A549 (cell line): ENCODE measurements around the gene TREM1.

Experiments used
- BHLHE40 ChIP-seq: IDR thresholded peaks from 2 replicates; pipeline ENCODE4 v1.6.1; 2012; ENCODE audit warnings: low read depth, low read length, inconsistent platforms
- CBX2 ChIP-seq: fragments of 200-600 bp; sonication (generic); IDR thresholded peaks from 2 replicates; pipeline ENCODE4 v1.6.1; 2016; ENCODE audit warnings: low read depth, mild to moderate bottlenecking, borderline replicate concordance
- CTCF ChIP-seq: fragments of >200 bp; sonication (Bioruptor Twin); formaldehyde crosslinking; IDR thresholded peaks from 3 replicates; pipeline ENCODE4 v1.5.1; 2016
- EP300 ChIP-seq, 2 experiments: fragments of >200 bp; sonication (Bioruptor Twin); formaldehyde crosslinking; IDR thresholded peaks; 2 replicates in 1 of 2; 3 replicates in 1 of 2; pipeline ENCODE4 v1.6.1; 2016 to 2017
- HDAC2 ChIP-seq: fragments of 200-600 bp; sonication (generic); IDR thresholded peaks from 2 replicates; pipeline ENCODE4 v1.6.1; 2016
- JUN ChIP-seq, 2 experiments: fragments of >200 bp; sonication (Bioruptor Twin); formaldehyde crosslinking; IDR thresholded peaks; 2 replicates in 1 of 2; 3 replicates in 1 of 2; pipeline ENCODE4 v1.6.1; 2016 to 2017
- KDM1A ChIP-seq: fragments of 200-600 bp; sonication (generic); IDR thresholded peaks from 2 replicates; pipeline ENCODE4 v1.6.1; 2016; ENCODE audit warnings: low read depth, mild to moderate bottlenecking
- MAZ ChIP-seq: fragments of 150-350 bp; IDR thresholded peaks from 2 replicates; pipeline ENCODE4 v1.6.1; 2014; ENCODE audit warnings: antibody characterized with exemption, low read depth, low read length, borderline replicate concordance
- MYC ChIP-seq: IDR thresholded peaks from 2 replicates; pipeline ENCODE4 v1.6.1; 2012; ENCODE audit warnings: mild to moderate bottlenecking, inconsistent platforms, low read length, improper control_type of control experiment, borderline replicate concordance
- POLR2A ChIP-seq: IDR thresholded peaks from 2 replicates; pipeline ENCODE4 v1.6.1; 2012; ENCODE audit warnings: mild to moderate bottlenecking, low read length
- RFX5 ChIP-seq: fragments of 450-650 bp; IDR thresholded peaks from 2 replicates; pipeline ENCODE4 v1.7.1; 2014; ENCODE audit warnings: antibody characterized with exemption, mild to moderate bottlenecking, moderate library complexity
- TFCP2L1 ChIP-seq: fragments of 250-450 bp; sonication (Bioruptor Pico); IDR thresholded peaks from 2 replicates; pipeline ENCODE4 v1.5.0; 2021; ENCODE audit warnings: mild to moderate bottlenecking
- TF ChIP-seq, protein P1 (sequence below): IDR thresholded peaks from 2 replicates; pipeline ENCODE4 v1.6.1; 2012

DNA sequence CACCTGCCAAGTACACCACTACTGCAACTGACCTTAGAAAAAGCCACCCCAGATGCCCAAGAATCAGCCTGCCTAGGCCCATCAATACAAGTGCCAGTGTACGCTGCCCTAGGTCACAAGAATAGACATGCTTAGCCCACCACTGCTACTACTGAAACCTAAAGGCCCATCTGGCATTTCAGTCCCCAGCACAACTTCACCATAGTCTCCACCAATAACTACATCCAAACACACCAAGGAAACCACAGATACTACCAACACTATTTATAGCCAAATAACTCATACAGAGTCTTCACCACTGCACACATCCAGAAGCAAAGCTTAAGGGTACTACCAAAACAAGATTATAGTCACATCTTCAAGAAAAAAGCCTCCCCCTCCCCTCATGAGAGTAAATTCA, 30.1 kb downstream of the TREM1 start:
- no peak for TF ChIP-seq MYC
- no peak for TF ChIP-seq POLR2A
- TF ChIP-seq CBX2: no peak
- TF ChIP-seq CTCF: no peak
- TF ChIP-seq EP300 (IDR thresholded peaks at IDR 0.05): no peak
- TF ChIP-seq HDAC2: no peak
- no peak for TF ChIP-seq JUN (IDR thresholded peaks at IDR 0.05)
- no peak for TF ChIP-seq MAZ
- TF ChIP-seq KDM1A: no peak
- TF ChIP-seq, protein P1, sequence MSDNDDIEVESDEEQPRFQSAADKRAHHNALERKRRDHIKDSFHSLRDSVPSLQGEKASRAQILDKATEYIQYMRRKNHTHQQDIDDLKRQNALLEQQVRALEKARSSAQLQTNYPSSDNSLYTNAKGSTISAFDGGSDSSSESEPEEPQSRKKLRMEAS: no peak
- no peak for TF ChIP-seq BHLHE40
- TF ChIP-seq TFCP2L1 (CRISPR knock-in tag): no peak
- no peak for TF ChIP-seq RFX5
